Right renal pelvis (tissue), 4 donors: ENCODE data around the gene COL25A1. TPM values are rescaled to one million over a fixed set of nuclear protein-coding genes. Genes with fewer than 3 reads are reported as not detected.
"Not testable (repeated sequence)": the region's sequence is repeated elsewhere in the genome, so short reads cannot be mapped to it uniquely, and the experiment has no call there.

Experiments
- DNase-seq, 4 donors: peaks; one replicate each; pipeline ENCODE4 v3.0.0-alpha.2; 2013; ENCODE audit warnings: low read depth in 4 of 4, low spot score in 3 of 4, missing footprints in 1 of 4
- polyA plus RNA-seq, 4 donors: library from polyadenylated mRNA; unstranded; fragments of 120-200 nt; gene quantifications; one replicate each; pipeline ENCODE4 v1.2.1, GENCODE V29; 2013; ENCODE audit not compliant: insufficient read length in 4 of 4

The COL25A1 gene
- polyA plus RNA-seq, 4 donors = 11.9 to 23.9 (median 17.1) TPM

DNA sequence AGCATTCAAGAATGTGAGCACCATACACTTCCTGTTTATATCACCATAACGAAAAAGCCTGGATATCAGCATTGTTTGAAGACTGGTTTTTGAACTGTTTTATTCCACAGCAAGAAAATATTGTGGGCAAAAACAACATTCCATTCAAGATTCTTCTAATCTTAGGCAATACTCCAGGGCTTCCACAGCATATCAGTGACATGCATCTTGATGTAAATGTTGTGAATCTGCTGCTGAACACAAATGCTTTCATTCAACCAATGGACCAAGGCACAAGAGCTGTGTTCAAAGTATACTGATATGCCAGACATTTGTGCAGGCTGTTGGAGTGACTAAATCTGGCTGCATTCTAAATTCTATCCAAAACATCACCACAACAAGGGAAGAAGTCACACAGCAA lies 279.5 kb downstream of the COL25A1 start:
- DNase-seq = no peak

DNA sequence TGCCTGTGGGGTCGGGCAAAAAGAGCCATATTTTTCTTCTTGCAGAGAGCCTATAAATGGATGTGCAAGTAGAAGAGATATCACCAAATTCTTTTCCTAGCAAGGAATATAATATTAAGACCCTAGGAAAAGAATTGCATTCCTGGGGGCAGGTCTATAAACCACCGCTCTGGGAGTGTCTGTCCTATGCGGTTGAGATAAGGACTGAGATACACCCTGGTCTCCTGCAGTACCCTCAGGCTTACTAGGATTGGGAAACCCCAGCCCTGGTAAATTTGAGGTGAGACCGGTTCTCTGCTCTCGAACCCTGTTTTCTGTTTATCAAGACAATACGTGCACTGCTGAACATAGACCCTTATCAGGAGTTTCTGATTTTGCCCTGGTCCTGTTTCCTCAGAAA lies 280.8 kb downstream of the COL25A1 start:
- not testable (repeated sequence) for DNase-seq

DNA sequence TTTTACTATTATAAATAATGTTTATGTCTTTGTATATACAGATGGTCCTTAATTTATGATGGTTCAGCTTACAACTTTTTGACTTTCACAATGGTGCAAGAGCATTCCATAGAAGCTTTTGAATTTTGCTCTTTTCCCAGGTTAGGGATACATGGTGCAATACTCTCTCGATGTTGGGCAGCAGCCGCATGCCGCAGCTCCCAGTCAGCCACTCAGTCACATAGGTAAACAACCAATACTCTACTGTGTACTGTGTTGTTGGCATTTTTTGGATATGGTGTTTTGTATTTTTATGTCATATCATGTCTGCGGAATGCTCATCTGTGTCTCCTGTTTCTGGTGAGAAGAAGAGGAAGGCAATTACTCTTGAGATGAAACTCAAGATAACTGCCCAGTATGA lies 281.6 kb downstream of the COL25A1 start:
- DNase-seq = no peak

DNA sequence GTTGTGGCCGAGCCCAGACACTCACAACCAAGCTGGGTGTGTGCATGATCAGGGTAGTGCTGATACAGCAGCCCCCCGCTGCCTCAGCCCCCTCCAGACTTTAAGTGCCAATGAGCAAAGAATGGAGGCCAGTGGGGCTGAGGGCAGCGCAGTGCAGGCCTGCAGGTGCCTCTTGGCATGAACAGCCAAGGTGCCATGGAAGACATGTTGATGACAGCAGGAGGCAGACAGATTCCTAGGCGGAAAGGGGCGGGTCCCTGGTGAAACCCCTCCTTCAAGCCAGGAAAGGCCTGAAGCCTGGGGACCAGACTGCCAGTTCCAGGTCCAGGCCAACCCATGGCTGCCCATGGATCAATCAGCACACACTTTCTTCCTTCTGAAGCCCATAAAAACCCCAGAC lies 286.3 kb downstream of the COL25A1 start:
- DNase-seq = no peak

DNA sequence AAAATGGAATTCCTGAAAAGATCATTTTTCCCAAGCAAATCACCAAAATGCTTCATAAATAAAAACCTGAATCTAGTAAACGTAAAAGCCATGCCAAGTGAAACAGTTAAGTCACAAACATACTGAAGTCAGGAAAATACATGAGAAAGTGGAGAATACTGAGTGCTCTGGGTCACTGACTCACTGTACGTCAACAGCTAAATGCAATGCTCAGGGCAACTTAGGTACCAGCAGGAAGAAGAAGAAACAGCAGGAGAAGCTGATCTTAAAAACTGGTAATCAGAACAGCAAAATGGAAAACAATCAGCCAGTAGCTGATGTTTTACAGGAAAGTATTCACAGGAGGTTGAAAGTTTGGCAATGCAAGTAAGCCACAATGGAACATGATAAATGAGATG lies 287.0 kb downstream of the COL25A1 start:
- DNase-seq = no peak

DNA sequence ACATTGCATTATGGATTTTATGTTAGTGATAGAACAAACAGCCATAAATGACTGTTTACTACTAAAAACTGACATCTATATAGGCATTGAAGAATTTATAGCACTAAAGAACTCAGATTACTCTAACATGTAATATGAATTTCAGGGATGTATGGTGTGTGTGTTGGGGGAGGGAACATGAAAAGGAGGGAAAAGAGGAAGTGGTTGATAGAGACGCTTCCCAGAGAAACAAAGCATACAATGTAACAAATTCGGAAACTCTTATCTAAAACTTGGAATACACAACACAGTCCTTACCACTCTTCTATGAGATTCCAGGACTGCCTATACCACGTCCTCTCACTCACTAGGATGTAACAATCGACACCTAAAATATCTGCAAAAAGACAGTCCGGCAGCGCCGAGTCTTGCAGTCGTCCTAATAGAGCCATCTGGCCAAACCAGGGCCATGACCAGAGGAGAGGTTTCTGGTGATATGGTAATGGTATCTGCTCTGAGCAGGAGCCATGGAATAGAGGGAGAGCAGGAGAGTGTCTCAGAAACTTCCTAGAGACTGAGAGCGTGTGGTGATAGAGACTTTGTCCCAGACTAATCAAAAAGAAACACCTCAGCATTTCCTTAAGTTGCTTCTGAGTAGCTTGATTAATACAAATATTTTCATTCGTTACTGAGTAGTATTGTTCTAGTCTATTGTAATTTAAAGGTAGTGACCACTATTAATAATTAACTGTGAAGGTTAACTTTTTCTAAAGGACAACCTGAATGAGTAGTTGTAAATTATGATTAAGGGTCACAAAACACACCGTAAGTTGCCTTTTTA lies 287.7 kb downstream of the COL25A1 start:
- DNase-seq = no peak

DNA sequence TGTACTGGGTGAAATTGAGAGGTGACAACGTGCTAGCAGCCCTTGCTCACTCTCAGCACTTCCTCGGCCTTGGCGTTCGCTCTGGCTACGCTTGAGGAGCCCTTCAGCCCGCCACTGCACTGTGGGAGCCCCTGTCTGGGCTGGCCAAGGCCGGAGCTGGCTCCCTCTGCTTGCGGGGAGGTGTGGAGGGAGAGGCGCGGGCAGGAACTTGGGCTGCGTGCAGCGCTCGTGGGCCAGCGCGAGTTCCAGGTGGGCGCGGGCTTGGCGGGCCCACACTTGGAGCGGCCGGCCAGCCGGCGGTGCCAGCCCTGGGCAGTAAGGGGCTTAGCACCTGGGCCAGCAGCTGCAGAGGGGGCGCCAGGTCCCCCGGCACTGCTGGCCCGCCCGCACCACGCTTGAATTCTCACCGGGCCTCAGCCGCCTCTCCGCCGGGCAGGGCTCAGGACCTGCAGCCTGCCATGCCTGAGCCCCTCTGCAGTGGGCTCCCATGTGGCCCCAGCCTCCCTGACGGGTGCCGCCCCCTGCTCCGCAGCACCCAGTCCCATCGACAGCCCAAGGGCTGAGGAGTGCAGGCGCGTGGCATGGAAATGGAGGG lies 290.1 kb downstream of the COL25A1 start:
- no peak for DNase-seq

DNA sequence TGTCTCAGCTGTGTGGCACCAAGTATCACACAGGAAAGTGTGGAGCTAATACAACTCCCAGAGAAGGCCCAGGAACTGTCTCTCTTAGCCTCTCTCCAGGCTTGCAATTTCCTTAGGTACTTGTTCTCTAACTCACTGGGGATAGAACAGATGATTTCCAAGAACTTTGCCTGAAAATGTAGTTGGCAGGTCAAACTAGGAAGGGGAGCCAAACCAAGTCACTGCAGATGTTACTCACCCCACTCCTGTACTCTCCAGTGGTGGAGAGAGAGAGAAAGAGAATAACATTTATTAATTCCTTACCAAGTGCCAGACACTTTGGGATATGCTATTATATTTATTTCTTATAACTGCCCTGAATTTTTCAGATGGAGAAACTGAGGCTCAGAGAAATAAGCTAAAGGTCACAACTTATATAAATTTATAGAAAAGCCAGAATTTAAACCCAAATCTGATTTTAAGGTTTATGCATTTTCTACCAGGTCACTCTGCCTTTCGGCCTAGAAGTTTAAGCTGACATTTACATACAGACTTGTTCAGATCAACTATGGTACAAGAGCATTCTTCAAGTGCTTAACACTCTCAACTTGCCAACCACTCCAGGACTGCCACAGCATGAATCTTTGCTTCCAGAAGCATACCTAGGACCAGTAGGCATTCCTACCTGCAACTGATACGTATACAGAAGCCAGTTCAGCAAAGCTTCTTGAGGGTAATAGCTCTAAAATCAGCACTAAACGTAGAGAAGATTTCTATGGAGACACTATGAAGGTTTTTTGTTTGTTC lies 291.0 kb downstream of the COL25A1 start:
- no peak for DNase-seq

DNA sequence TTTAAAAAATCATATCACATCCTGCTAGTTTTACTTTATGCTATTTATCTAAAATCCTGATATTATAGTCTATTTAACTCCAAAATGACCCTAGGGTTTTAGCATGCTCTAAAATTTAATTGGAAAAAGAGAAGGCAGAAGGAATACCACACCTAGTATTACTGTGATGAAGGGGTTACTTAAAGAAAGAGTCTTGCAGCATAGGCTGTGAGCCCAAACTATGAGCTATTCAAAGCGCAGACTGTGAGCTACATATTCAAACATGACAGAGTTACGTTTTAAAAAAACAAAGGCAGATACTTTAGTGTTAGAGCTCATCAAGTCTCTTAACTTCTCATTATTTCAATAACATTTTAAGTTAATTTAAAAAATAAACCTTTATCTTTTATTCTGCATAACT lies 291.9 kb downstream of the COL25A1 start:
- DNase-seq = no peak

DNA sequence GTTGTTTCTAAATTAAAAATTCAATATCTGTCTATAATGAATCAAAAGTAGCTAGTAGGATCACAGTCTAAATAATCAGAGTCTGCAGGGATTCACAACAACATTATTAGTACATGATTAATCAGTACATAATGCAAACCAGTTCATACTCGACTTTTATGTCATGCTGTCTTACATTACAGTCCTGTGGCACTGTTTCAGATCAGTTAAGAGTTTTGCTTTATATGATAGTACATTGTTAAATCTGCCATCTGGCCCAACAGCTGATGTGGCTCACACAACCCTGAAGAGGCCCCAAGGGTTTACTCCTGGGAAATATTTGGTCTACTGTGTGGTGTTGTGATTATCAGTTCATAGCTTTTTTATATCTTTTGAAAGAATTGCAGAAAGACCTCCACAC lies 292.5 kb downstream of the COL25A1 start:
- no peak for DNase-seq

DNA sequence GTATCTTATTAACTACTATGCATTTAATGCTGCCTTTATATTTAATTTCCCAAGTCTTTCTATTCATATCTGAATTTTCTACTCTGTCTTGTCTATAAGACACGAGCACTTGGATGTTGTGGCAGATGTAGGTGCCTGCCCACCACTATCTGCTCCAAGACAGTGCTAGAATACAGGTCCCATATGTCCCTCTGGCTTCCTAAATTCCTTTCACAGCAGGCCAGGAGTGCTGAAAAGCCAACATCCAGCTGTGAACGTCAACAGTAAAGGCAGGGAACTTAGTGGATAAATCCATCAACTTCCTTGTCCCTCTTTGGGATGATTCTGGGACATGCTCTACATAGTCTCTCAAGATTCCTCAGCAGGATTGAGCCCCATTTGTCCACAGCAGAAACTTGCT lies 294.5 kb downstream of the COL25A1 start:
- no peak for DNase-seq

DNA sequence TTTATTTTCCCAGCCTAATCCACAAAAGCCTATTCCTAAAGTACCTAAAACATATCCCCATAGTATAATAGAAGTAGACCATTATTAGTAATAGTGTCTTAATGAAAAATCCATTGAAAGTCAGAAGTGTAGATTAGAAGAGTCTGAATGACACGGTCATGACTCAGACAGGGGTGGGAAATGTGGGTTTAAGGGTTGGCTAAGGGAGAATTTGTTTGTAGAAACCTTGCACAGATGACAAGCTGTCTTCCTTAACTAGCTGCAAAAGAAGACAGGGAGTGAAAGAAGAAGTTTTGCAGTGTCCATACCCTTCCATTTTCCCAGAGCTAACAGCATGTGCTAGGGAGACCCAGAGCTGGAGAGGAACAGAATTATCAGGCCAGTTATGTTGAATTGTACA lies 296.9 kb downstream of the COL25A1 start:
- no peak for DNase-seq

DNA sequence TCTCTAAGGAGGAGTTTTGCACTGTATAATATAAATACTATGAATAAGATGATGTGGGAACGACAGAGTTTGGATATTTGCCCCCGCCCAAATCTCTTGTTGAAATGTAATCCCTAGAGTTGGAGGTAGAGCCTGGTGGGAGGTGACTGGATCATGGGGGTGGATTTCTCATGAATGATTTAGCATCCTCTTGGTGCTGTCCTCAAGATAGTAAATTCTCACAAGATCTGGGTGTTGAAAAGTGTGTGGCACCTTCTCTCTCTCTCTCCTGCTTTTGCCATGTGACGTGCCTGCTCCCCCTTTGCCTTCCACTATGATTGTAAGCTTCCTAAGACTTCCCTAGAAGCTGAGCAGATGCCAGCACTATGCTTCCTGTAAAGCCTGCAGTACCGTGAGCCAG lies 298.0 kb downstream of the COL25A1 start:
- no peak for DNase-seq

DNA sequence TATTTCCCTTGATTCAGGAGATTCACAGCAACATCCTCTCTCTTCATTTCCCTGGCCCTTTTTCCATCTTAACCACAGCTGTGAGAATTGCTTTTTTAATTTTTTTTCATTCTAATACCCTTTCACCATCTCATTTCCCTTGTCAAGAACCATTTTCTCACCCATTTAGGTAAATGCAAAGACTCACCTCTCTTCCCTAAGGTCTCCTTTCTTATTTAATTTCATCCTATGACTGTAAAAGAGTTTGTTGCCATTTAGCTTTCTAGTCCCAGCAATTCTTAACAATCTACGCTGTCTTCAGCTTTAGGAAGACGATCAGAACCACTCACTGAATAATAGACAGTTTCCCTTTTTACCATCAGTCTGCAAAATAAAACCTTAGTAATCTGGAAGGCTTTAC lies 298.5 kb downstream of the COL25A1 start:
- no peak for DNase-seq

DNA sequence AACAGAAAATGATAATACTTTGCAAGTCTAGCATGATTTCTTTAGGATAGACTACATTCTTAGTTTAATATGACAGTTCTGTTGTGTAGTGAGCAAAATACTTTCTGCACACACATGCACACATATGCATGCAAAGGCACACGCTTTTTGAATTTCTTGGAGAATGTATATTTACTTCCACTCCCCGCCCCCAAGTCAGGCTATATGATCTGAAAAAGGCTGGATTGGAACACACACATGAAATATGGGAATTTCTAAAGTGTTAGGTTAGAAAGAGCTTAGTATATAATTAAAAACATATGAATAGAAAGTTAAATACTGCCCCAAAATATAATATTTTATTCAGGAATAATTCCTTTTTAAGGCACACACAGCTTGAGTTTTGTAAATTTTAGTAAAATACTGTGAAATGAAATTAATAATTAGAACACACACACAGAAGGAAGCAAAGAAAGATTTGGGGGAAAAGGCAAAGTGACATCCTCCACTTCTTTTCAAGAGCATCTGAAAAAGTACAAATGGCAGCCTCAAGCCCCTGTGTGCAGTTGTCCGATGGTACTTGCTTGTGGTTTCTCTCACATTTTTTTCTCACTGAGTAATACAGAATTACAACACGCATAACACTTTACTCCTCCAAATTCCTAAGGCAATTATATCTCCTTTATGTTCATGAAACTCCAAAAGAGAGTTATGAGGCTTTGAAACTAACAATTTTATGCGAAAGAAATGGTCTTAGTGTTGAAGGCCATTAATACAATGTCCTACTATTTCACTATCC lies 310.7 kb downstream of the COL25A1 start:
- DNase-seq = no peak

DNA sequence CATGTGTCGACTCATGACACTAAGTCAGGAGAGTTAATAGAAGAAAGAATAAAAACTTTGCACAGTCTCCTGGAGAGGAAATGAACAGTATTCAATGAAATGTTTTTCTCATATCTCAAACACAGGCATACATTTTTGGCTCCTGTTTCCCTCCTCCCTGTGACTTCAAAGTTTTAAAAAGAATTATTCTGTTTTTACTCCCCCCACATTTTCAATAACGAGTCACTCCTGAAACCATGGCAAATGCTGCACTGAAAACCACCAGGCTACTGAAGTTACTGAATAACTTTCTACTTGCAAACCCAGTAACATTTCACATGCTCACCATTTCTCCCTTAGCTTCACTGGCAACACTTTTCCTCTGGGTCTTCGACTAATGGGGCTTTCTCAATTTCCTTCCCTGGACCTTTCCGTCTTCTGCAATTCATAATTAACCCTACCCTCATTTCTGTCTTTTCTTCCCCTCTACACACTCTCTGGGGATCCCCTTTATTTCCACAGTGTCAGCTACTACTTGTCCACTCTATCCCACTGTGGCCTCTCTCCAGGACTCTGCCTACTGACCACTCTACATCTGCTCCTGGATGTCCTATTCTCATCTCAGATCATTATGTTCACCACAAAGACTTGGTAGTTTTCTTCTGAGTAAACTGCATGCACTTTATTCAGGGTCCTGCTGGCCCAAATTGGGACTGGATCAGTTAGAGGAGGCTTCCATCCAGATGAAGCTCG lies 313.8 kb downstream of the COL25A1 start:
- no peak for DNase-seq

DNA sequence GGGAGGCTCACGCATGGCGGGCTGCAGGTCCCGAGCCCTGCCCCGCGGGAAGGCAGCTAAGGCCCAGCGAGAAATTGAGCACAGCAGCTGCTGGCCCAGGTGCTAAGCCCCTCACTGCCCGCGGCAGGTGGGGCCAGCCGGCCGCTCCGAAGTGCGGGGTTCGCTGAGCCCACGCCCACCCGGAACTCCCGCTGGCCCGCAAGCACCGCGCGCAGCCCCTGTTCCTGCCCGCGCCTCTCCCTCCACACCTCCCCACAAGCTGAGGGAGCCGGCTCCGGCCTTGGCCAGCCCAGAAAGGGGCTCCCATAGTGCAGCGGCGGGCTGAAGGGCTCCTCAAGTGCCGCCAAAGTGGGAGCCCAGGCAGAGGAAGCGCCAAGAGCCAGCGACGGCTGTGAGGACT lies 318.0 kb downstream of the COL25A1 start:
- DNase-seq = not testable (repeated sequence)

DNA sequence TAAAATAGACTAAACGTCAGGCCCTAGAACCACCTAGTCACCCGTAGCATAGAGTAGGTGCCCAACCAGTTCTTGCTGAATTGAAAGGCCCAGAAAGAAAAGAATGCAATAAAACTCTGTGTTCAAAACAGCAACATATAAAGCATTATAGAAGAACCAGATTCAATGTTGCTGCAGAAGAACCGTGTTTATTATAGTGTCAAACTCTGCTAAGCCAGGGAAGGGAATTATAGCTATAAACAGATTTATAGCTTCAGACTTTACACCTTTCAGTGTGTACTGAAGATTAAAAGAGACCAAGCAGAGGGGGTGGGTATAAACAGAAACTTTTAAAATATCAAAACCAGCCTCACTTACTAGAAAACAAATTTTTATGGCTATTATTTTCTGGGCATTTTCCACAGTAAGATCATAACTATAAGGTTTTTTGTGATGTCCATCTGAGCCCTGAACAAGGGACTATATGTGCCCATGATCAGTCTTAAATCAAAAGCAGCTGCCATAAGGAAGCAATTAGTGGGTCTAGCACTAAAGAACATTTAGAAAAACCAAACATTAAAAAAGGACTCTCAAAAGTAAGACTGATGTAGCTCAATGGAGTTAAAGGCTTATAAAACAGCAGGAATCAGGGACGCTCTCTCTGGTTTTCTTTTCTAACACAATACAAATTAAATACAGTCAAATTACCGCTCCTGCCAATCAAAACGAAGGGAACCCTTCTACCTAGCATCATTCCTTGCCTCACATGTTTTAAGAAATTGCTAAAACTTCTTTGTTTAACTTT lies 319.9 kb downstream of the COL25A1 start:
- no peak for DNase-seq

DNA sequence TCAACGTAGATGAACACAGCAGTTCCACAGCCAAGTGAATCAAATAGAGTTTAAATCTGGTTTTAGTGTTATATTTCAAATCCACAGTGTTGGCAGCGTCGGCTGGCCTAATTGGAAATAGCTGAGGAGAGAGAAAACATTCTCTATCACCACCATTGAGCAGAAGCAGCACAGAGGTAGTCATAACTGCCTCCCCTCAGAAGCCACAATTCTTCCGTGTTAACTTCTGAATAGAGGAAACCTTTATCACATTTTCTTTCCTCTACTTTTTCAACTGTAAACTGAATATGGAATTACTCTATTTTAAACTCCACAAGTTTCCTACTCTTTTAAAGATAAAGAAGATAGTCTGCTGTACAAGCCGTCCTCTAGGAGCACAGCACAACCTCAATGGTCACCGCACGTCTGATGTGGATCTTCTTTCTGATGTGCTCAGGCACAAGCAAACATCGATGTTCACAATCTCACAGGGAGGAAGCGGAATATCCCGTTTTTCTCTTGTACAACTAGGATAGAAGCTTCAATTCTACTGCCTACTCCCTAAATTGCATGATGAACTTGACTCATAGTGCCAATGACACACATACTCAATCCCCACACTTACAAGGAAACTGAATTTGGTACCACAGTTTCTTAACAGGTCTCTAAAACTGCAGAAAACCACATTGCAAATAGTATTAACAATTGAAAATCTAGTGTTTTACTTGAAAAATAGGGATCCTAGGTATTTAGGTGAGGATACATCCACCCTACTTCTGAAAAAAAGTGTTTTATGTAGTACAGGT lies 321.8 kb downstream of the COL25A1 start:
- no peak for DNase-seq
